Measurements from ENCODE around the gene DRD4. TPM values are rescaled to one million over a fixed set of nuclear protein-coding genes. Genes with fewer than 3 reads are reported as not detected.

Gene DRD4
- 0.22 TPM in 1 of 2 replicates, not detected in the other for total RNA-seq

GRCh38 chr11:636511-637332 lies at the start of gene DRD4:
Gene DRD4, plus strand, starts transcription at chr11:637269. Its CDS starts 36 bp downstream, at chr11:637305.

GRCh38 chr11:615504-616319 lies 21.4 kb upstream of the DRD4 start, which contains the start of gene IRF7:
Gene IRF7, minus strand, starts transcription at chr11:615950. Its CDS starts 586 bp downstream, at chr11:615364.

GRCh38 chr11:624705-625635 lies 12.1 kb upstream of the DRD4 start, which contains the start of gene CDHR5:
Gene CDHR5, minus strand, starts transcription at chr11:624955. Its CDS starts 53 bp downstream, at chr11:624902.

GRCh38 chr11:626475-627307 lies 10.4 kb upstream of the DRD4 start, which contains the start of gene SCT:
Gene SCT, minus strand, starts transcription at chr11:627181. Its CDS starts 38 bp downstream, at chr11:627143.

Other genes with a start within 250 kb of the DRD4 start
- gene PKP3, start 243.1 kb upstream of the DRD4 start, total RNA-seq, result 0.66 and 1.3 TPM in 2 replicates
- 18.2 and 21.9 TPM in 2 replicates for gene SIGIRR, start 222.3 kb upstream of the DRD4 start, total RNA-seq
- not detected in 2 replicates for gene ANO9, start 195.3 kb upstream of the DRD4 start, total RNA-seq
- 58.3 and 80.3 TPM in 2 replicates for gene PTDSS2, start 187.0 kb upstream of the DRD4 start, total RNA-seq
- gene RNH1, start 130.0 kb upstream of the DRD4 start, total RNA-seq, result 317 and 486 TPM in 2 replicates
- gene HRAS, start 101.7 kb upstream of the DRD4 start, total RNA-seq, result 44.6 and 46.1 TPM in 2 replicates
- 1.6 and 2.8 TPM in 2 replicates for gene LRRC56, start 99.7 kb upstream of the DRD4 start, total RNA-seq
- 0.29 and 1.8 TPM in 2 replicates for gene LMNTD2, start 76.5 kb upstream of the DRD4 start, total RNA-seq
- 9.7 and 19.3 TPM in 2 replicates for gene RASSF7, start 76.3 kb upstream of the DRD4 start, total RNA-seq
- gene PHRF1, start 60.8 kb upstream of the DRD4 start, total RNA-seq, result 33.5 and 39.8 TPM in 2 replicates
- gene IRF7, start 21.3 kb upstream of the DRD4 start, total RNA-seq, result 9.3 and 17.9 TPM in 2 replicates
- not detected in 2 replicates for gene CDHR5, start 12.3 kb upstream of the DRD4 start, total RNA-seq
- not detected in 2 replicates for gene SCT, start 10.1 kb upstream of the DRD4 start, total RNA-seq
- gene DEAF1, start 58.0 kb downstream of the DRD4 start, total RNA-seq, result 29.1 and 39.2 TPM in 2 replicates
- 7.0 and 14.6 TPM in 2 replicates for gene TMEM80, start 58.5 kb downstream of the DRD4 start, total RNA-seq
- gene EPS8L2, start 69.0 kb downstream of the DRD4 start, total RNA-seq, result 51.4 and 51.7 TPM in 2 replicates
- 213 and 250 TPM in 2 replicates for gene TALDO1, start 110.2 kb downstream of the DRD4 start, total RNA-seq
- gene GATD1, start 140.2 kb downstream of the DRD4 start, total RNA-seq, result 39.9 and 53.8 TPM in 2 replicates
- 0.22 and 1.4 TPM in 2 replicates for gene CEND1, start 152.8 kb downstream of the DRD4 start, total RNA-seq
- 11.2 and 23.0 TPM in 2 replicates for gene SLC25A22, start 161.0 kb downstream of the DRD4 start, total RNA-seq
- 8.1 and 8.6 TPM in 2 replicates for gene PIDD1, start 168.0 kb downstream of the DRD4 start, total RNA-seq
- 123 and 310 TPM in 2 replicates for gene RPLP2, start 172.7 kb downstream of the DRD4 start, total RNA-seq
- 24.9 and 51.9 TPM in 2 replicates for gene PNPLA2, start 181.6 kb downstream of the DRD4 start, total RNA-seq
- gene CRACR2B, start 190.7 kb downstream of the DRD4 start, total RNA-seq, result 0.66 and 1.4 TPM in 2 replicates
- 283 and 431 TPM in 2 replicates for gene CD151, start 195.7 kb downstream of the DRD4 start, total RNA-seq
- 55.6 and 107 TPM in 2 replicates for gene POLR2L, start 205.3 kb downstream of the DRD4 start, total RNA-seq
- 186 and 224 TPM in 2 replicates for gene TSPAN4, start 205.6 kb downstream of the DRD4 start, total RNA-seq

All from placental pericyte (primary cell).